HL-60 (cell line): Measurements from ENCODE around the gene MGAT4B.
"Not testable (repeated sequence)": the region's sequence is repeated elsewhere in the genome, so short reads cannot be mapped to it uniquely, and the experiment has no call there.

Source experiments
- DNase-seq, 2 experiments: peaks; one replicate each; pipeline ENCODE4 v3.0.0-alpha.2; 2010 to 2020; ENCODE audit warnings: low read depth in 1 of 2, low spot score in 1 of 2
- H3K27ac ChIP-seq: fragments of 250-450 bp; sonication (Bioruptor Pico); replicated peaks from 2 replicates; pipeline ENCODE4 v1.5.1; 2020; ENCODE audit warnings: mild to moderate bottlenecking, moderate library complexity
- H3K27me3 ChIP-seq: fragments of 250-450 bp; sonication (Bioruptor Pico); 2 replicates; pipeline ENCODE4 v1.5.1; 2021; ENCODE audit warnings: mild to moderate bottlenecking, moderate library complexity; ENCODE audit not compliant: insufficient read depth, poor library complexity, severe bottlenecking
- H3K4me3 ChIP-seq: replicated peaks from 2 replicates; pipeline ENCODE4 v1.5.1; 2011; ENCODE audit warnings: mild to moderate bottlenecking, control low read depth, low read length; ENCODE audit not compliant: insufficient read depth
- CTCF ChIP-seq: IDR thresholded peaks from one replicate; pipeline ENCODE4 v1.5.1; 2011; ENCODE audit warnings: low read length, control low read depth, inconsistent platforms; ENCODE audit not compliant: insufficient read depth
- GABPA ChIP-seq: IDR thresholded peaks from 2 replicates; pipeline ENCODE4 v1.6.1; 2012; ENCODE audit warnings: low read depth
- POLR2AphosphoS5 ChIP-seq: IDR thresholded peaks from 2 replicates; pipeline ENCODE4 v1.6.1; 2012; ENCODE audit warnings: low read depth
- SPI1 ChIP-seq: IDR thresholded peaks from 2 replicates; pipeline ENCODE4 v1.6.1; 2012; ENCODE audit warnings: low read depth, mild to moderate bottlenecking, borderline replicate concordance
- TF ChIP-seq, protein P1 (sequence below): IDR thresholded peaks from 2 replicates; pipeline ENCODE4 v1.6.1; 2012; ENCODE audit warnings: low read depth; ENCODE audit not compliant: insufficient replicate concordance

MGAT4B gene

GRCh38 chr5:179792612-179793467 is 13.8 kb downstream of the MGAT4B start:
- H3K27ac ChIP-seq = peak overlapping the region; percentile 72
- TF ChIP-seq CTCF = no peak
- TF ChIP-seq SPI1 = peak; percentile 93
- no peak overlapping the region for H3K4me3 ChIP-seq
- peak in 1 of 2 experiments; percentile 28 for DNase-seq
- H3K27me3 ChIP-seq = no peaks in the 10 kb centered on the region

- Histone ChIP-seq H3K4me3 (no peak overlapping the region), H3K27me3 (no peaks in the 10 kb centered on the region), H3K27ac (peak overlapping the region; percentile 72)
- peak in 1 of 2 experiments; percentile 38 for DNase-seq
- no peak for TF ChIP-seq GABPA
- no peak for TF ChIP-seq SPI1
- TF ChIP-seq, protein P1, sequence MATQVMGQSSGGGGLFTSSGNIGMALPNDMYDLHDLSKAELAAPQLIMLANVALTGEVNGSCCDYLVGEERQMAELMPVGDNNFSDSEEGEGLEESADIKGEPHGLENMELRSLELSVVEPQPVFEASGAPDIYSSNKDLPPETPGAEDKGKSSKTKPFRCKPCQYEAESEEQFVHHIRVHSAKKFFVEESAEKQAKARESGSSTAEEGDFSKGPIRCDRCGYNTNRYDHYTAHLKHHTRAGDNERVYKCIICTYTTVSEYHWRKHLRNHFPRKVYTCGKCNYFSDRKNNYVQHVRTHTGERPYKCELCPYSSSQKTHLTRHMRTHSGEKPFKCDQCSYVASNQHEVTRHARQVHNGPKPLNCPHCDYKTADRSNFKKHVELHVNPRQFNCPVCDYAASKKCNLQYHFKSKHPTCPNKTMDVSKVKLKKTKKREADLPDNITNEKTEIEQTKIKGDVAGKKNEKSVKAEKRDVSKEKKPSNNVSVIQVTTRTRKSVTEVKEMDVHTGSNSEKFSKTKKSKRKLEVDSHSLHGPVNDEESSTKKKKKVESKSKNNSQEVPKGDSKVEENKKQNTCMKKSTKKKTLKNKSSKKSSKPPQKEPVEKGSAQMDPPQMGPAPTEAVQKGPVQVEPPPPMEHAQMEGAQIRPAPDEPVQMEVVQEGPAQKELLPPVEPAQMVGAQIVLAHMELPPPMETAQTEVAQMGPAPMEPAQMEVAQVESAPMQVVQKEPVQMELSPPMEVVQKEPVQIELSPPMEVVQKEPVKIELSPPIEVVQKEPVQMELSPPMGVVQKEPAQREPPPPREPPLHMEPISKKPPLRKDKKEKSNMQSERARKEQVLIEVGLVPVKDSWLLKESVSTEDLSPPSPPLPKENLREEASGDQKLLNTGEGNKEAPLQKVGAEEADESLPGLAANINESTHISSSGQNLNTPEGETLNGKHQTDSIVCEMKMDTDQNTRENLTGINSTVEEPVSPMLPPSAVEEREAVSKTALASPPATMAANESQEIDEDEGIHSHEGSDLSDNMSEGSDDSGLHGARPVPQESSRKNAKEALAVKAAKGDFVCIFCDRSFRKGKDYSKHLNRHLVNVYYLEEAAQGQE = no peak
- no peak for TF ChIP-seq POLR2AphosphoS5
- TF ChIP-seq CTCF = no peak
These were observed 14.6 kb downstream of the MGAT4B start for GRCh38 chr5:179791881-179792611.

DNA sequence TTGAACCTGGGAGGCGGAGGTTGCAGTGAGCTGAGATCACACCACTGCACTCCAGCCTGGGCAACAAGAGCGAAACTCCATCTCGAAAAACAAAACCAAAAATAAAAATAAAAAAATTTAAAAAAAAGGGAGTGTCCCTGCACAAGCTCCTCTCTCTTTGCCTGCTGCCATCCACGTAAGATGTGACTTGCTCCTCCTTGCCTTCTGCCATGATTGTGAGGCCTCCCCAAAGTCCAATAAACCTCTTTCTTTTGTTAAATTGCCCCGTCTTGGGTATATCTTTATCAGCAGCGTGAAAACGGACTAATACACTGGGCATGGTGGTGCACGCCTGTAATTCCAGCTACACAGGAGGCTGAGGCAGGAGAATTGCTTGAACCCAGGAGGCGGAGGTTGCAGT is 17.4 kb downstream of the MGAT4B start:
- H3K27me3 ChIP-seq, H3K27ac ChIP-seq, H3K4me3 ChIP-seq, DNase-seq: not testable (repeated sequence)

DNA sequence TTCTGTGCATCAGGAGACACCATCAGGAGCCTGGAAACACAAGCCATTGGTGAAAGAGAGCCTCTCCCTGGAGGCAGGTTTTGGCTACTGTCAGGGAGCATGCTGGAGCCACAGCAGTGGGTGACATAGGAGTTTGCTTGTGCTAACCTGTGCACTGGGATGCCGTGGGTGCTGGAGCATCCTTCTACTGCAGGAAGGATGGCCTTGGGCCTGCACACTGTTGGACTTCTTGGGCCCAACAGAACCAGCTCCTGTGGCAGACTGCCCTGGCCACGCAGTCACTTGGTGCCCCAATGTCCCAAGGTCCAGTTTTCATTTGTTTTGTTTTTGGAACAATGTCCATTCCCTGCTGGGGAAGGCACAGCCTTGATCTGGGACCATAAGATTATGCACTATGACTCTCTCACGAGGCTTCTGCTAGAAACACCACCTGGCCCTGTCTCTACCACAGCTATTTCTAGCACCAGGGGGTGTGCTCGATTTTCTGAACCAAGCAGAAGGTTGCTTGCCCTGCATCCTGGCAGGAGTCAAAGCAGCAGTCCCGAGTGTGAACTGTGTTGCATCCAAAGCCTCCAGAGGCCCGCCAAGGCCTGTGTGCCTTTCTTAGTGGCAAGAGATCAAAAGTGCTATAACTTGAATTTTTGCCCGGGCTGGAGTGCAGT is 18.3 kb downstream of the MGAT4B start:
- no peaks in the 10 kb centered on the region for H3K27me3 ChIP-seq
- H3K4me3 ChIP-seq = no peak overlapping the region
- DNase-seq = no peak
- H3K27ac ChIP-seq = no peak overlapping the region
- TF ChIP-seq CTCF (no peak), SPI1 (no peak), POLR2AphosphoS5 (no peak), GABPA (no peak)
- TF ChIP-seq, protein P1 = no peak
